GM18951 (cell line): Measurements from ENCODE around the gene COL11A1.
"Not testable (repeated sequence)": the region's sequence is repeated elsewhere in the genome, so short reads cannot be mapped to it uniquely, and the experiment has no call there.

Source experiments
- POLR2A ChIP-seq: IDR thresholded peaks from 4 replicates; pipeline ENCODE4 v1.6.1; 2011; ENCODE audit warnings: mild to moderate bottlenecking; ENCODE audit not compliant: insufficient read length, insufficient read depth; ENCODE audit errors: extremely low read depth
- in situ Hi-C: fragments of 300-500 bp; cut with MboI; formaldehyde crosslinking; loops from one replicate; pipeline ENCODE4 v1.12.0; 2022; ENCODE audit warnings: low sequenced_read_pairs, mixed read lengths, inconsistent platforms; ENCODE audit not compliant: unreplicated experiment

Gene COL11A1

GRCh38 chr1:102937401-102937800 is 170.9 kb downstream of the COL11A1 start:
- in situ Hi-C loops: no loop called here
- no peak for TF ChIP-seq POLR2A

DNA sequence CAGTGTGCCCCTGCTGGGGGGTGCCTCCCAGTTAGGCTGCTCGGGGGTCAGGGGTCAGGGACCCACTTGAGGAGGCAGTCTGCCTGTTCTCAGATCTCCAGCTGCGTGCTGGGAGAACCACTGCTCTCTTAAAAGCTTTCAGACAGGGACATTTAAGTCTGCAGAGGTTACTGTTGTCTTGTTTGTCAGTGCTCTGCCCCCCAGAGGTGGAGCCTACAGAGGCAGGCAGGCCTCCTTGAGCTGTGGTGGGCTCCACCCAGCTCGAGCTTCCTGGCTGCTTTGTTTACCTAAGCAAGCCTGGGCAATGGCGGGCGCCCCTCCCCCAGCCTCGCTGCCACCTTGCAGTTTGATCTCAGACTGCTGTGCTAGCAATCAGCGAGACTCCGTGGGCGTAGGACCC is 175.0 kb downstream of the COL11A1 start:
- in situ Hi-C loops: not testable (repeated sequence)

DNA sequence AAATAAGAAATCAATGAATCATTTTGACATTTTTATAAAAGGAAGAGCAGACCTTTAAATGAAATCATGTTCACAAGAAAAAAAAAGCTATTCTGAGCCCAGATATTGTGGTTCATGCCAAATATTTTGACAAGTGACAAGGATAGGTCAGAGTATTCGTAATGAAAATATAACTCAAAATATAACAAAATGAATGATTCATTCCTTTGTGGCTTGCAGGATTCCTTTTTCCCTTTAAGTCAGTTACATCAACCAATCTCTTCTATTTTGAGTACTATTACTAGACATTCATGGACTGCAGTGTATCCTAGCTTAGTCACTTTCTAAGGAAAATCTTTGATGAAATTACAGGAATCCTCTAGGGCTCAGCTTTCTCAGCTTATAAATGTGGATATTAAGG is 188.7 kb downstream of the COL11A1 start:
- in situ Hi-C loops: no loop called here

DNA sequence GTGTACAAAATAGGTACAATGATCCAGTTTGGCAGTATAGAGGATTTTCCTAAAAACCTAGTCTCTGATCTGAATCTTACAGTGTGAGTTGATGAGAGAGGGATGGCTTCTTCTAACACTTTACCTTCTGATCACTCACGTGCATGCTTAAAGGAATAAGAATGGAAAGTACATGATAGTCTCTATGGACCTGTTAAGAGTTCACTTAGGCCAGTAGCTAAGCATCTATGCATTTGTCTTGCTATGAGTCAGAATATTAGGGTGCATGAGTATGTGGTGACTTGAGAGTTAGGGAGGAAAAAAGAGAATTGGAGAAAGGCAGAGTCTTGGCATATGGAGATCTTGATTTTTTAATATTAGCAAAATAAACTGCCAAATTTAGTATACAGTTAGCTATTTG is 206.3 kb downstream of the COL11A1 start:
- in situ Hi-C loops: no loop called here
- no peak for TF ChIP-seq POLR2A

More for the DNA sequence above, 188.7 kb downstream of the COL11A1 start:
- TF ChIP-seq POLR2A: no peak

- in situ Hi-C loops: no loop called here
- no peak for TF ChIP-seq POLR2A
Observed at GRCh38 chr1:102899935-102900334, 208.4 kb downstream of the COL11A1 start.

GRCh38 chr1:102897557-102897956 is 210.8 kb downstream of the COL11A1 start:
- in situ Hi-C loops: no loop called here
- TF ChIP-seq POLR2A: no peak

- no peak for TF ChIP-seq POLR2A
- in situ Hi-C loops: no loop called here
Observed at GRCh38 chr1:102896771-102897170, 211.6 kb downstream of the COL11A1 start.

DNA sequence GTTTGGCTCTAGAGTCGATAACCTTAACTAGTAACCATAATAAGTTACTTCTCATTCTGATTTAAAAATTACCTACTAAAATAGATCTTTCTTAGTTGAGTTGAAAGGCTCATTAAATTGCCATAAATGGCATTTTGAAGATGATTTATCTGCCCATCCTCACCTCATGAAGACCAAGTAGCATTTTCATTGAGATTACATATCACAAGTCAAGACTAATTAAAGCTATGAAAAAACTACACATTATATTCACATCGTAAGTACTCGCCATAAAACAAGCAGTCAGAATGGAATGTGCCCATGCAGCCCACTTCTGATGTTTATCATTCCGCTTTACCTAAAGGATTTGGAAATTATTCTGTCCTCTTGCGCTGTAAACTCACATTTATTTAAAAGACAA is 212.0 kb downstream of the COL11A1 start:
- in situ Hi-C loops: no loop called here
- TF ChIP-seq POLR2A: no peak

DNA sequence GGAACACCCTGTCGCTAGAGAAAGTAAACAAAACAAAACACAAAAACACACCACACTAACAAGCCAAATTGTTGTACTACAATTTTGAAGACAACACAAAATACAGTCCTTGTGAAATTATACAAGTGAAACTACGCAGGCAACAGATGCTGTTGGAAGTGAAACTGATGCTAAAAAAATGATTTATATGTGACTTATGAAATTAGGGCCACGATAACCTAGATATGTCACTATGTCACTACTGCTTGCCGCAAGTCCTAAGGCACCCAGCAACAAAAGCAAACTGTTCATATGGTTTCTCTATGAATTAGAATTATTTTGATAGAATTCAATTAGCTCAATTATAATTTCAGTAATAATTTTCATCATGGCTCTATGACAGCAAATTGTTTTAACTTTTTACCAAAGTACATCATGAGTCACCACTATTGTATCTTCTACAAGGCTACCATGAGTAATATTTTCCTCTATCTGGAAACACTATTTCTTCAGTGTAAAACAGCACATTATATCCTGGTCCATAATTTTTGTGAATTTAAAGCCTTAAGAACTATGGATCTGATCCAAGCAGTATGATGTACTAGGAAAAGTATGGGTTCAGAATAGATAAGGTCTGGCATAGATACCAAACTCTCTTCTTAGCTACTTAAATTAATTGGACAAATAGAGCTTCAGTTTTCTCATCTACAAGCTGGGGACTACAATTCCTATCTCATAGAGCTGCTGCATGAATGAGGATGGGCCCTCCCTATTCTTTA is 216.3 kb downstream of the COL11A1 start:
- no peak for TF ChIP-seq POLR2A
- in situ Hi-C loops: no loop called here

DNA sequence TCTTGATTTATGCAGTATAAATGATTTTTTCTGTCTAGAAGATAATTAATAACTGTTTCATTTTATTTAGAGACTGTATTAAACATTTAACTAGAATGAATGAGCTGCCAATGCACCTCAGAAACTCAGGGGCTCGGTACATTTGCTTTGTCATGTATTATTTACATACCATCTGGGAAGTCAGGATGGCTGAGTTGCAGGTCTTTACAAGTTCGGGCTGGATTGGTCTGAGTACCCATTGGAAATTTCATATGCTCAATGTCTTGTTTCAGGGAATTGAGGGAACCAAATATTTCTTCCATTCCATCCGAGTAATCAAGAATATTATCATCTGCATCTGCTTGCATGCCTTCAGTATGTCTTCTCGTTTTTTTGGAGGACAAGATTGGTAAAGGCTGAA is 221.7 kb downstream of the COL11A1 start:
- TF ChIP-seq POLR2A: no peak
- in situ Hi-C loops: no loop called here

DNA sequence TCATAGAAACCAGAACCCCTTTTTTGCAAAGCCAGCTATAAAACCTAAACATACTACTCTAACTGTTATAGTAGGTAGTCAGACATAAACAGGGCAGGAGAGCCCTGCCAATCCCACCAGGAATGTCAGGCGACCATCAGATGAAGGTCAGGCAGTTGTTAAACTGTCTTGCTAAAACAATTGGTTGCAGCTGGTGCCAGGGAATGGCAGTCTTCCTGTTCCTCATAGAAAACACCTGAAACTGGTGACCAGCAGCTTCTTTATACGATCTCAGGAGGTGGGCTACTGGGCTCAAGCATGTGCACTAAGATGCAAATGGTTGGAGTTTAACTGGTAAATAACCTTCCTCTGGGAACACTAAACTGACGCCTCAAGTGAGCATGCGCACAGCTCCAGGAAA is 224.1 kb downstream of the COL11A1 start:
- TF ChIP-seq POLR2A: no peak
- in situ Hi-C loops: no loop called here

DNA sequence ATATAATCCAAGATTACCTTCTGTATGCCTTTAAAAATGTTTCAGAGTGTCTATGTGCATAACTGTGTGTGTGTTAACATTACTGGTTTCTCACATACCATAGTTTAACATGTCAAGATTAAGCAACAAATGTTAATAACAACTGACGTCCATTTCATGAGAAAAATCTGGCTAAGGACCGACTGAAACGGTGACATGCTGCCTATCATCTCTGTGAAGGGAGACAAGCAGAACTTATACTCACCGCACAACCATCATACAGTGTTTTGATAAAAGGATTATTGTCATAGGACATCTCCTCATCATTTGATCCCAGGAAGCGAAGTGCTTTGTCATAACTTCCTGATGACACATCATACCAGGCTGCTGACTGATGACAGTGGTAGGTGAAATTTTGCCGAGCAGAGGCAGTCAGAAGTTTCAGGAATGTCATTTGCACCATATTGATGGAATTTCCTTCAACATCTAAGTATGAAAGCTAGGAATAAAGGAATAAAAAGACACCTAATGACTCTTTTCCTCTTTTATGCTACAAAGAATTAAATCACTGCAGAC is 228.8 kb downstream of the COL11A1 start:
- no peak for TF ChIP-seq POLR2A
- in situ Hi-C loops: no loop called here

GRCh38 chr1:102875756-102876155 is 232.6 kb downstream of the COL11A1 start:
- no peak for TF ChIP-seq POLR2A
- in situ Hi-C loops: no loop called here

- no peak for TF ChIP-seq POLR2A
- in situ Hi-C loops: no loop called here
Observed at GRCh38 chr1:102872526-102872925, 235.8 kb downstream of the COL11A1 start.
